Endothelial cell of umbilical vein (primary cell): Measurements from ENCODE around the gene C13orf46.

Experiments used
- EZH2 ChIP-seq: IDR thresholded peaks from 2 replicates; pipeline ENCODE4 v1.6.1; 2012; ENCODE audit warnings: borderline replicate concordance, low read depth, mild to moderate bottlenecking, moderate library complexity, low read length, inconsistent platforms; ENCODE audit not compliant: severe bottlenecking
- MYC ChIP-seq: IDR thresholded peaks from one replicate; pipeline ENCODE4 v1.6.1; 2011; ENCODE audit warnings: mild to moderate bottlenecking, low read depth, low read length
- POLR2A ChIP-seq: IDR thresholded peaks from 2 replicates; pipeline ENCODE4 v1.6.1; 2012; ENCODE audit warnings: low read depth, mild to moderate bottlenecking, control low read depth, low read length

GRCh38 chr13:113905018-113905417 is 68.9 kb downstream of the C13orf46 start:
- TF ChIP-seq MYC = no peak
- TF ChIP-seq EZH2 = no peak
- no peak for TF ChIP-seq POLR2A
